Measurements from ENCODE around the gene SMARCA4.

Gene SMARCA4

DNA sequence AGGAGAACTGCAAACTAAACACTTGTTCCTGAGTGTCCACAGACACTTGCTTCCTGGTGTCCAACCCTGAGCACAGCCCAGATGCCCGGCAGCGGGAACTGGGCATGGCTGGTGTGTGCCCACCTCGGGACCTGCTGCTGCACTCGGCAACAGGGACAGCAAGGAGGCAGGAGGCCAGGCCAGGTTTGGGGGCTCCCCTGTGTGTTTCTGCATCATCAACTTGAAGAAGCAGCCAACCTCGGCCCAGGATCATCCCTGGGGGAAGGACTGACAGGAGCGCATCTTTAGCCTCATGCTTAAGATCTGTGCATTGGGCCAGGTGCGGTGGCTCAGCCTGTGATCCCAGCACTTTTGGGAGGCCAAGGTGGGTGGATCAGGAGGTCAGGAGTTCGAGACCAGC is 93.4 kb downstream of the SMARCA4 start:
- DNase-seq (ENCODE audit: low read depth) = no peak
- TF ChIP-seq, protein P1, sequence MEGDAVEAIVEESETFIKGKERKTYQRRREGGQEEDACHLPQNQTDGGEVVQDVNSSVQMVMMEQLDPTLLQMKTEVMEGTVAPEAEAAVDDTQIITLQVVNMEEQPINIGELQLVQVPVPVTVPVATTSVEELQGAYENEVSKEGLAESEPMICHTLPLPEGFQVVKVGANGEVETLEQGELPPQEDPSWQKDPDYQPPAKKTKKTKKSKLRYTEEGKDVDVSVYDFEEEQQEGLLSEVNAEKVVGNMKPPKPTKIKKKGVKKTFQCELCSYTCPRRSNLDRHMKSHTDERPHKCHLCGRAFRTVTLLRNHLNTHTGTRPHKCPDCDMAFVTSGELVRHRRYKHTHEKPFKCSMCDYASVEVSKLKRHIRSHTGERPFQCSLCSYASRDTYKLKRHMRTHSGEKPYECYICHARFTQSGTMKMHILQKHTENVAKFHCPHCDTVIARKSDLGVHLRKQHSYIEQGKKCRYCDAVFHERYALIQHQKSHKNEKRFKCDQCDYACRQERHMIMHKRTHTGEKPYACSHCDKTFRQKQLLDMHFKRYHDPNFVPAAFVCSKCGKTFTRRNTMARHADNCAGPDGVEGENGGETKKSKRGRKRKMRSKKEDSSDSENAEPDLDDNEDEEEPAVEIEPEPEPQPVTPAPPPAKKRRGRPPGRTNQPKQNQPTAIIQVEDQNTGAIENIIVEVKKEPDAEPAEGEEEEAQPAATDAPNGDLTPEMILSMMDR (IDR thresholded peaks at IDR 0.05; ENCODE audit: low read length, missing control alignments) = no peak
- H3K4me3 ChIP-seq (replicated peaks; ENCODE audit: low read depth, low read length) = no peak overlapping the region

DNA sequence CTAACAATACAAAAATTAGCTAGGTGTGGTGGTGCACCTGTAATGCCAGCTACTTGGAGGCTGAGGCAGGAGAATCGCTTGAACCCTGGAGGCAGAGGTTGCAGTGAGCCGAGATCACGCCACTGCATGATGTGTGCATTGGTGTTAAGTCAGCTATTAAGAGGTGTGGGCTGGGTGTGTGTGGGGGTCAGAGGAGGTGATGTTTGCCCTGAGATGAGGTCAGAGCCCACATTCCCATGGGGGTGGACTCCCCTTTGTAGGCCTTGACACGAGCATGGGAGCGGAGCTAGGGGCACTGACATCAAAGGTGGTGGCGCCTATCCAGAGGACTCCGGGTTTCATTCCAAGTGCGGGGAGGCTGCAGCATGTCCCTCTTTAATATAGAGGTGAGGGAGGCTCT is 93.8 kb downstream of the SMARCA4 start:
- H3K4me3 ChIP-seq (replicated peaks; ENCODE audit: low read depth, low read length) = no peak overlapping the region
- TF ChIP-seq, protein P1 (IDR thresholded peaks at IDR 0.05; ENCODE audit: low read length, missing control alignments) = no peak
- DNase-seq (ENCODE audit: low read depth) = no peak

- no peak overlapping the region for H3K4me3 ChIP-seq (replicated peaks; ENCODE audit: low read depth, low read length)
- DNase-seq (ENCODE audit: low read depth) = no peak
- TF ChIP-seq, protein P1 (IDR thresholded peaks at IDR 0.05; ENCODE audit: low read length, missing control alignments) = no peak
Observed at GRCh38 chr19:11058246-11059030, 97.6 kb downstream of the SMARCA4 start.

GRCh38 chr19:11059511-11060358 is 98.9 kb downstream of the SMARCA4 start:
- DNase-seq (ENCODE audit: low read depth) = no peak

DNA sequence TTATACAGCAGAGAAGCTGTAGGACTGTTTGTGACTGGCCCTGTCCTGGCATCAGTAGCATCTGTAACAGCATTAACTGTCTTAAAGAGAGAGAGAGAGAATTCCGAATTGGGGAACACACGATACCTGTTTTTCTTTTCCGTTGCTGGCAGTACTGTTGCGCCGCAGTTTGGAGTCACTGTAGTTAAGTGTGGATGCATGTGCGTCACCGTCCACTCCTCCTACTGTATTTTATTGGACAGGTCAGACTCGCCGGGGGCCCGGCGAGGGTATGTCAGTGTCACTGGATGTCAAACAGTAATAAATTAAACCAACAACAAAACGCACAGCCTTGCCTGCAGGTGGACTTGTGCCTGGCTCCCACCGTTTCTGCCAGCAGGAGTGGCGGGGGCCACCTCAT is 101.1 kb downstream of the SMARCA4 start:
- no peak overlapping the region for H3K4me3 ChIP-seq (replicated peaks; ENCODE audit: low read depth, low read length)
- TF ChIP-seq, protein P1 (IDR thresholded peaks at IDR 0.05; ENCODE audit: low read length, missing control alignments) = no peak
- no peak for DNase-seq (ENCODE audit: low read depth)

More at GRCh38 chr19:11059511-11060358, 98.9 kb downstream of the SMARCA4 start:
- H3K4me3 ChIP-seq (replicated peaks; ENCODE audit: low read depth, low read length) = no peak overlapping the region
- TF ChIP-seq, protein P1 (IDR thresholded peaks at IDR 0.05; ENCODE audit: low read length, missing control alignments) = no peak

DNA sequence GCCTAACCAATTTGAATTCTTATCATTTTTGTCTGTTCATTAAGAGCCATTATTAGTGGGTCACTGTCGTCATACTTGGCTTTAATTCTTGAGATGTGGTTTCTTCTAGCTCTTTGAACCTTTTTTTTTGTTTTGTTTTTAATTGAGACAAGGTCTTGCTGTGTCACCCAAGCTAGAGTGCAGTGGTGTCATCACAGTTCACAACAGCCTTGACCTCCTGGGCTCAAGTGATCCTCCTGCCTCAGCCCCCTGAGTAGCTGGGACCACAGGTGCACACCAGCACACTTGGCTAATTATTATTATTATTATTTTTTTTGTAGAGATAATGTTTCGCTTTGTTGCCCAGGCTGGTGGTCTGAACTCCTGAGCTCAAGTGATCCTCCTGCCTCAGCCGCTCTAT is 102.6 kb downstream of the SMARCA4 start:
- TF ChIP-seq, protein P1 (IDR thresholded peaks at IDR 0.05; ENCODE audit: low read length, missing control alignments) = no peak

More for the DNA sequence above, 102.6 kb downstream of the SMARCA4 start:
- DNase-seq (ENCODE audit: low read depth) = no peak
- no peak overlapping the region for H3K4me3 ChIP-seq (replicated peaks; ENCODE audit: low read depth, low read length)
